ENCODE results near the gene LYRM2.

LYRM2 gene

GRCh38 chr6:89590133-89590532 is 48.4 kb downstream of the LYRM2 start:
- DNase-seq: no peak

- DNase-seq: no peak
Observed at GRCh38 chr6:89589297-89590025, 49.1 kb downstream of the LYRM2 start.

GRCh38 chr6:89585154-89585553 is 53.4 kb downstream of the LYRM2 start:
- DNase-seq: no peak

DNA sequence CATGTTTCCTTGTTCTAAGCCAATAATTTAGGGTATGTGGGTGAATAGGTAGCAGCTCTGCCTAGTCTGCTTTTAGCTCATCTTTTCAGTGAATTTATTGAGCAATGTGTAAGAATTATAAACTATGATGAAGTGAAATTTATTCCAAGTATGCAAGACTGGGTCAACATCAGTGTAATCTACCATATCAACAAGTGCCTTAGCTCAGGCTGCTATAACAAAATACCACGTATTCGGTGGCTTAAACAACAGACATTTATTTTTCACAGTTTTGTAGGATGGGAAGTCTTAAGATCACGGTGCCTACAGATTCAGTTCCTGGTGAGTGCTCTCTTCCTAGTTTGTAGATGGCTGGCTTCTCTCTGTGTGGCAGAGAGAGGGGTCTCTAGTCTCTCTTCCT is 54.0 kb downstream of the LYRM2 start:
- no peak for DNase-seq

- DNase-seq: no peak
Observed at GRCh38 chr6:89583559-89583958, 55.0 kb downstream of the LYRM2 start.

DNA sequence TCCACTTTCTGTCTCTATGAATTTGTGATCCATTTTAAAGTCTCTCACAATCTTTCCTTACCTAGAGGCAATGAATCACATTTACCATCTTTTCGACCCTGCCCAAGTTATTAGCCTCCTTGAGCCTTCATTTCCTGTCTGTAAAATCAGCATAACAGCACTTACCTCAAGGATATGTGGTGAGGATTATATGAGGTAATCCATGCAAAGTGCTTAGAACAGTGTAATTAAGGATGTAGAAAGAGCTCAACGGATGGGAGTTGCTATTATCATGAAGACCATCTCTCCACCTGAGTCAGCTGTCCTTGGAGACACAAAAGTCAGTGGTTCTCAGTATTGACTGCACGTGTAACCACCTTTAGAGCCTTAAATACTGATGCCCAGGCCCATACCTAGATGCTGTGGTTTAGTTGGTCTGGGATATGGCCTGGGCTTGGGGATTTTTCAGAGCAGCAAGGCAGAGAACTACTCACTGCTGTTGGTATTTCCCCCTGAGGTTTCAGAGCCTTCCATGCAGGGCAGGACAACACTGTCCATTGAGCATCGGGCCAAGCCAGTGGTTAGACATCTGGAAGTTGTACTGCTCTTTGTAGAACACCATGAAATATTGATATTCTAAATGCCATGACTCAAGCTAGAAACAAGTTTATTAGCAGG is 55.8 kb downstream of the LYRM2 start:
- DNase-seq: no peak

- DNase-seq: no peak
Observed at GRCh38 chr6:89581689-89582088, 56.9 kb downstream of the LYRM2 start.

GRCh38 chr6:89580997-89581666 is 57.4 kb downstream of the LYRM2 start:
- no peak for DNase-seq

DNA sequence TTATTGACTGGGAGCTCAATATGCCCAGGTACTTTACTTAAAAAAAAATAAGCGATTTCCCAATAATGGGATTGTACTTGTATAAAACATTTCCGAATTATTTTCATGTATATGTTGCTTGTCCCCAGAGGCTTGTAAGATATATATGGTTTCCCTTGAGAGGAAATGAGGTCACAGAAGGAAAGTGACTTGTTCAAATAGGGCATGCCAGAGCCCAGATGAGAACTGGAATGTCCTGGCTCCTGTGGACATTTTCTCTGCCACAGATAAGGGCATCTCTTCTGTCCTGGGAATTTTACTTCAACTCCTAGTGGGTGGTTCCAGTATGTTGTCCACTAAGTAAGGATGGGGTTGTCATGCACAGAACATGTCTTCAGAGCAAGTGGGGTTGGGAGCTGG is 63.0 kb downstream of the LYRM2 start:
- no peak for DNase-seq

DNA sequence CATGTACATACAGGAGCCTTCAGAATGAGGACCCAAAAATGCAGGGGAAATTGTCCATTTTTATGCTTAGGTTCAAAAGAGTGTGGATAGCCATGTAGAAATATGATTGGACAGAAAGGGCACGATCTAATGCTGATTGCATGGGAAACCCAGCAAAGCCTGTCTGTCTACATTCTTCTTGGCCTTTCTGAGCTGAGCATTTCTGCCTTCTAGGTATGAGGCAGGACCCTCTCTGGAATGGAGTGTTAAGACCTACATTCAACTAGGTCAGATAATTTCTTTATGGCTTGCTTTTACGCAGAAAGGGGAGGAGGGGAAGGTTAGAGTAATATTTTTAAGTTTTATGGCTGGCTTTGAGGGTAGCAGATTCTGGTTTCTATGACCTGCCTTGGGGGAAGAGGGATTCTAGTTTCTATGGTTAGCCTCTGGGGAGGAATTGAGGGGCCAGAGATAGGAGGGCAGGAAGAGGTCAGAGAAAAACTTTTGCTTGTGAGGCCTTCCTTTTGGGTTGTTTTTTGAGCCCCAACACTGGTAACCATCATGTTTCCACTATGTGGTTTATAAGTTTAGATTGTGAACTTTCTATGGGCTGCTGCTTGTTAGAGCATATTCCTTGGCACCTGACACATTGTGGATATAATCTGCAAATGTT is 63.5 kb downstream of the LYRM2 start:
- no peak for DNase-seq

DNA sequence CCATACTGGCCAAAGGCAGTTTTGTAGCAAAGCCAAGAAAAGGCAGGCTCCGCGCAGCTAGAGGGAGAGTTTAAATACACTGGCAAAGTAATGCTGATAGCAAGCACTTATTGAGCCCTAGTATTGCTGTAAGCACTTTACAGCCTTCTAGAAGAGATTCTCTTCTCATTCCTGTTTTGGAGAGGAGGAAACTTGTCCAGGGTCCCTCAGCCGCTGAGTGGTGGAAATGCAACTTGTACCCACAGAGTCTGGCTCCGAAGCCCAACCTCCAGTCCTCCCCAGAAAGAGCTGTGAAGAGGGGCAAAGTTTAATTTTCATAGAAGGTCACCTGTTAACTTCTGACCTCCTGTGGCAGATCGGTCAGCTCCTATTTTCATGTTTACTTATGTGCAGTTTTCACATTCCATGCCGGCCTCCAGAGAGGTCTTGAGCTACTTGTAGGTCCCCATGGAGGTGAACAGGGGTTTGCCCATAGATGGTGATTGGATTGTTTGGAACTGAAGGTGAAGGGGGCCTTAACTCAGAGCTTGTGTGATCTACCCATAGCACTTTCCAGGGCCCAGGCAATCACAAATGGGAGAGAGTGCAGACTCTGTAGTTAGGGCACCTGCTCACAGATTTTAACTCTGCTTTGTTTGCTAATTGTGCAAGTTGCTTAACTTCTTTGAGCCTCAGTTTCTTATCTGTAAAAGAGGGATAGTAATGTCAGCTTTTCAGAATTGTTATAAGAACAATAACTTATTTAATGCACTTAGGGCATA is 70.7 kb downstream of the LYRM2 start:
- DNase-seq: no peak

DNA sequence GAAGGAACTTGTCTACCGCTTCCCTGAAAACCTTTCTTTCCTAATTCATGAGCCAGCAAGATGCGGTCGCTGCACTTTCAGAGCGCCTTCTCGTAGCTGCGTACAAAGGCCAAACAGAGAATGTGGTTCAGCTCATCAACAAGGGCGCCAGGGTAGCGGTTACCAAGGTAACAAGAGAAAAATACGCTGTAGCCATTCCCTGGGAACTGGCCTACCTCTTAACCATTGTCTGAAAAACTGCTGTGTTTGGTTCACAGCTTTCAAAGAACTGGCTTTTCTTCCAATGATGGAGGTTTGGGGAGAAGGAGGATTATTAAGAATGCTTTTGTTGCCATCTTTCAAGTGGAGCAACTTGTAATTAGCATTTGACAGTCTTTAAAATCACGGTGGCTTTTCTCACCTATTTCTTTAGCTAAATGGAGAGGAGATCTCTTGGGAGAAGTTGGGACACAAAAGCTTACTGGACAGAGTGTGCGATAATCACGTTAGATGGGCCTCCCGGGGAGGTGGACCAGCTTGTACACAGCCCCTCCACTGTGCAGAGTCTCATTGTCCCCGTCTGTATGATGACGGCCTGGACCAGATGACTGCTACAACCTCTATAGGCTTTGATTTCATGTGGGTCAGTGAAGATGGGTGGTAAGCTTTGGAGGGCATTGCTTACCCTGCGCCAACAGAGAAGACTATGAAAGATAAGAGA is 71.5 kb downstream of the LYRM2 start:
- no peak for DNase-seq

- DNase-seq: no peak
Observed at GRCh38 chr6:89566008-89566800, 72.3 kb downstream of the LYRM2 start.

GRCh38 chr6:89564752-89565427 is 73.7 kb downstream of the LYRM2 start:
- DNase-seq: no peak

DNA sequence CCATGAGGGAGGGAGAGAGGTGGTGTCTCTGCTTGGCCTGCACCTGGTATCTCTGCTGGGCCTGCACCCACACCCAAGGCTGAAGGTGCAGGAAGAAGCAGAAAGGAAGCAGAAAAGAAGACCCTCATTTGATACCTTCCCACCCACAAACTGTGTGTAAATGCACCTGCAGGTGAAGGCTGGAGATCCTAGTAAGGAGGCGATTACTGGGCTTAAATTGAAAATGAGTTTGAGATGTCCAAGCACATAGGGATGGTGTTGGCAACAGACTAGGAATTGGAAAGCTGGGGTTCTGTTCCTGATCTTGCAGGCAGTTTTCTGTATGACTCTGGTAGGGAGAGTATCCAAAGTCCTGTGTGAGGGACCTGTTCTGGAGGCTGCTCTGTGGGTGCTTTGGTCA is 74.7 kb downstream of the LYRM2 start:
- DNase-seq: no peak

GRCh38 chr6:89562093-89562973 is 76.2 kb downstream of the LYRM2 start:
- no peak for DNase-seq

- no peak for DNase-seq
Observed at GRCh38 chr6:89559487-89559886, 79.1 kb downstream of the LYRM2 start.

DNA sequence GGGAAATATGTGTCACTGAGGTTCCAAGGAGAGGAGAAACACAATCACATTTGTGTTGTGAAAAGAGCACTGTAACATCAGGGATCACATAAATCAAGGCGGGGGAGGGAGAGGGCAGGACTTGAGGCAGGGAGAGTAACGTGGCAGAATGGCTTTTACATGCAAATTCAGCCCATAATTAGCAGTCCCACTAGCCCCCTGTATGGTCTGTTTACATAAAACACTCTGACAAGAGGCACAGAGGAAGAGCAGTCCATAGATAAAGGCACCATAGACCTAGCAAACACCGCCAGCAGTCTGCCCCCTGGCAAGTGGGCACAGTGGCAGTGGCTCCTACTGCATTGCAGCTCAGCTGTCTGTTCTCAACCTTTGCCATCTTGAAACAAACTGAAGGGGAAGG is 82.7 kb downstream of the LYRM2 start:
- DNase-seq: no peak

DNA sequence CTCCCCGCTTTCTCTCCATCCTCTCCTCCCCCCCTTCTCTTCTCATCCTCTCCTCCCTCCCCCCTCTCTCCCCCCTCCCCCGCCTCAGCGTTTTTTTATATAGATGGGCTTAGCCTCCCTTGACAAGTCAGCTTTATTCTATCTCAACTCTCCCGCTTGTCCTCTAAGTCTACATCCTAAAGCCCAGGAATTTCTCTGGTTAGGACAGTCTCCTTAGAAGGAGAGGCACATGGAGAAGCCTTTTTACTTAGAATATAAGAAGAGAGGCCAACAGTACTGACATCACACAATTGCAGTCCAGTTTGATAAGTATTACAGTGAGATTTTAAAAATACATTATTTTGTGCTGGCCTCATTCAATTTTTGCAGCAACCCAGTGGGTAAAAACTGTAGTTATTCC is 83.5 kb downstream of the LYRM2 start:
- no peak for DNase-seq

GRCh38 chr6:89554106-89554505 is 84.4 kb downstream of the LYRM2 start:
- no peak for DNase-seq
